PC-3 (cell line): Measurements from ENCODE around the gene FBXL7. TPM values are rescaled to one million over a fixed set of nuclear protein-coding genes. Genes with fewer than 3 reads are reported as not detected.

Experiments
- ATAC-seq: fragments of 200-7000 bp; cut with Tn5 transposase; 2 replicates; pipeline ENCODE4 v1.9.1; 2020; ENCODE audit warnings: mild to moderate bottlenecking, moderate library complexity
- BruUV-seq: library from RNA; stranded (reverse); fragments of 400-500 nt; replicated peaks from 2 replicates; lab custom pipeline; 2021; lab: Mats Ljungman, UMichigan
- CTCF ChIA-PET: fragments of 300-600 bp; sonication (Branson Sonifier 250); formaldehyde crosslinking; loops from one replicate; lab custom pipeline; 2022; ENCODE audit warnings: antibody characterized with exemption; lab: Charles Lee
- POLR2A ChIA-PET: fragments of 300-600 bp; sonication (Branson Sonifier 250); formaldehyde crosslinking; loops from one replicate; lab custom pipeline; 2022; ENCODE audit warnings: antibody characterized with exemption; ENCODE audit not compliant: unreplicated experiment; lab: Charles Lee
- DNase-seq: peaks from one replicate; pipeline ENCODE4 v3.0.0-alpha.2; 2015
- H2AFZ ChIP-seq: fragments of 300-600 bp; sonication (generic); 2 replicates; pipeline ENCODE4 v1.6.0; 2016; ENCODE audit warnings: antibody characterized with exemption, low read length
- H3F3A ChIP-seq: fragments of 300-600 bp; sonication (generic); one replicate; pipeline ENCODE4 v1.6.0; 2017; ENCODE audit warnings: antibody characterized with exemption, low read length, control low read depth, mild to moderate bottlenecking; ENCODE audit not compliant: unreplicated experiment
- H3K27ac ChIP-seq: fragments of 300-600 bp; sonication (generic); 2 replicates; pipeline ENCODE4 v1.5.1; 2016; ENCODE audit warnings: mild to moderate bottlenecking, low read length
- H3K27me3 ChIP-seq: fragments of 300-600 bp; sonication (generic); 2 replicates; pipeline ENCODE4 v1.6.1; 2016; ENCODE audit warnings: low read length, mixed read lengths
- H3K36me3 ChIP-seq: fragments of 300-600 bp; sonication (generic); 2 replicates; pipeline ENCODE4 v1.6.1; 2016; ENCODE audit warnings: low read depth, mixed run types, low read length, mixed read lengths
- H3K4me1 ChIP-seq: fragments of 300-600 bp; sonication (generic); 2 replicates; pipeline ENCODE4 v1.5.1; 2016; ENCODE audit warnings: low read length; ENCODE audit not compliant: insufficient read depth
- H3K4me2 ChIP-seq: fragments of 300-600 bp; sonication (generic); 2 replicates; pipeline ENCODE4 v1.6.0; 2016; ENCODE audit warnings: low read length
- H3K4me3 ChIP-seq: fragments of 300-600 bp; sonication (generic); 2 replicates; pipeline ENCODE4 v1.5.1; 2016; ENCODE audit warnings: mild to moderate bottlenecking, low read length, mixed read lengths
- H3K79me2 ChIP-seq: fragments of 300-600 bp; sonication (generic); 2 replicates; pipeline ENCODE4 v1.6.1; 2017; ENCODE audit warnings: low read length, mixed read lengths
- H3K9ac ChIP-seq: fragments of 300-600 bp; sonication (generic); 2 replicates; pipeline ENCODE4 v1.6.0; 2016; ENCODE audit warnings: mild to moderate bottlenecking, low read length
- H3K9me2 ChIP-seq: fragments of 300-600 bp; sonication (generic); replicated peaks from 2 replicates; pipeline ENCODE4 v1.6.1; 2016; ENCODE audit warnings: mixed run types, low read length, mixed read lengths
- H3K9me3 ChIP-seq: fragments of 300-600 bp; sonication (generic); 2 replicates; pipeline ENCODE4 v1.6.1; 2016; ENCODE audit warnings: low read length, mixed read lengths
- H4K20me1 ChIP-seq: fragments of 300-600 bp; sonication (generic); 2 replicates; pipeline ENCODE4 v1.6.1; 2016; ENCODE audit warnings: low read length, mixed read lengths
- CTCF ChIP-seq: fragments of 300-600 bp; sonication (generic); conservative IDR thresholded peaks from 2 replicates; pipeline ENCODE4 v1.5.1; 2017; ENCODE audit warnings: antibody characterized with exemption, low read depth, mild to moderate bottlenecking, low read length
- EZH2 ChIP-seq: fragments of 300-600 bp; sonication (generic); IDR thresholded peaks from one replicate; pipeline ENCODE4 v1.6.1; 2017; ENCODE audit warnings: antibody characterized with exemption, mild to moderate bottlenecking, low read length; ENCODE audit not compliant: unreplicated experiment
- EZH2phosphoT487 ChIP-seq: fragments of 300-600 bp; sonication (generic); IDR thresholded peaks from 2 replicates; pipeline ENCODE4 v1.6.1; 2018; ENCODE audit warnings: mild to moderate bottlenecking, antibody characterized with exemption, low read length, borderline replicate concordance
- intact Hi-C: fragments of 100-400 bp; cut with micrococcal nuclease; formaldehyde crosslinking; loops from 2 replicates; pipeline ENCODE4 v1.9.0; 2023
- total RNA-seq: library from RNA; depleted of rRNA; stranded (reverse); fragments of >200 nt; gene quantifications from 2 replicates; pipeline ENCODE4 v1.2.3, GENCODE V29; 2014

FBXL7 gene
- total RNA-seq, 1 experiment from 2014 or later = 0.18 TPM

DNA sequence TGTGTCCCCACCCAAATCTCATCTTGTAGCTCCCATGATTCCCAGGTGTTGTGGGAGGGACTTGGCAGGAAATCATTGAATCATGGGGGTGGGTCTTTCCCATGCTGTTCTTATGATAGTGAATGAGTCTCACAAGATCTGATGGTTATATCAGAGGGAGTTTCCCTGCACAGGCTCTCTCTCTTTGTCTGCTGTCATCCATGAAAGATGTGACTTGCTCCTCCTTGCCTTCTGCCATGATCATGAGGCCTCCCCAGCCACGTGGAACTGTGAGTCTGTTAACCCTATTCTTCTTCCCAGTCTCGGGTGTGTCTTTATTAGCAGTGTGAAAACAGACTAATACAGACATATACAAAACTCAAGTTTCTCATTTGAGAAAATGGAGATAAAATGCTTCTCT is 139.3 kb downstream of the FBXL7 start:
- no peaks in the 10 kb centered on the region for H4K20me1 ChIP-seq
- H3F3A ChIP-seq = no peaks in the 10 kb centered on the region
- intact Hi-C loops = no loop called here
- H3K9me2 ChIP-seq = no peaks in the 10 kb centered on the region
- POLR2A ChIA-PET = no interaction called here
- H3K9ac ChIP-seq = no peak overlapping the region
- H3K4me3 ChIP-seq = no peak overlapping the region
- no peaks in the 10 kb centered on the region for H3K27me3 ChIP-seq
- DNase-seq (no peak), ATAC-seq (no peak)
- peaks cover 44% of the 10 kb centered on the region for H3K9me3 ChIP-seq
- no TSS peak for BruUV-seq
- H3K4me2 ChIP-seq = no peak overlapping the region
- no peaks in the 10 kb centered on the region for H3K4me1 ChIP-seq
- CTCF ChIA-PET = no interaction called here
- H2AFZ ChIP-seq = no peak overlapping the region
- no peak overlapping the region for H3K27ac ChIP-seq
- no peaks in the 10 kb centered on the region for H3K36me3 ChIP-seq
- H3K79me2 ChIP-seq = no peaks in the 10 kb centered on the region
- no peak for TF ChIP-seq CTCF
- TF ChIP-seq EZH2 = no peak
- TF ChIP-seq EZH2phosphoT487 = no peak

DNA sequence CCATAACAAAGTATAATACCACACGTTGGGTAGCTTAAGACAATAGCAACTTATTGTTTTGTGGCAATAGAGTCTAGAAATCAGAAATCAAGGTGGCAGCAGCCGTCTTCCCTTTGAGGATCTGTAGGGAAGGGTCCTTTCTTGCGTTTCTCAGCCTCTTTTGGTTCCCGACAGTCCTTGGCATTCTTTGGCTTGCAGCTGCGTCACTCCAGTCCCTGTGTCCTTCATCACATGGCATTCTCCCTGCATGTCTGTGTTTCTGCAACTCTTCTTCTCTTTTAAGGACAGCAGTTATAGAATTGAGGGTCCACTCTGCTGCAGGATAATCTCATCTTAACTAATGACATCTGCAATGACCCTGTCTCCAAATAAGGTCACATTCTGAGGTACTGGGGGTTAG is 140.1 kb downstream of the FBXL7 start:
- Histone ChIP-seq H2AFZ (no peak overlapping the region), H3K9ac (no peak overlapping the region), H3K4me1 (no peaks in the 10 kb centered on the region), H3K9me3 (peaks cover 37% of the 10 kb centered on the region), H3K36me3 (no peaks in the 10 kb centered on the region), H3K27me3 (no peaks in the 10 kb centered on the region), H3K4me2 (no peak overlapping the region), H4K20me1 (no peaks in the 10 kb centered on the region), H3K27ac (no peak overlapping the region), H3K9me2 (no peaks in the 10 kb centered on the region), H3F3A (no peaks in the 10 kb centered on the region), H3K4me3 (no peak overlapping the region), H3K79me2 (no peaks in the 10 kb centered on the region)
- ATAC-seq (no peak), DNase-seq (no peak)
- no peak for TF ChIP-seq EZH2
- TF ChIP-seq CTCF = no peak
- no peak for TF ChIP-seq EZH2phosphoT487
- ChIA-PET POLR2A (no interaction called here), CTCF (no interaction called here)
- intact Hi-C loops = no loop called here
- no TSS peak for BruUV-seq

GRCh38 chr5:15643731-15644130 is 143.8 kb downstream of the FBXL7 start:
- H3K27ac ChIP-seq = no peak overlapping the region
- TF ChIP-seq CTCF (no peak), EZH2 (no peak), EZH2phosphoT487 (no peak)
- H3K79me2 ChIP-seq = no peaks in the 10 kb centered on the region
- no peaks in the 10 kb centered on the region for H3F3A ChIP-seq
- no peak overlapping the region for H3K4me2 ChIP-seq
- ATAC-seq = no peak
- no peaks in the 10 kb centered on the region for H4K20me1 ChIP-seq
- H3K9me2 ChIP-seq = no peaks in the 10 kb centered on the region
- ChIA-PET CTCF (no interaction called here), POLR2A (no interaction called here)
- intact Hi-C loops = no loop called here
- no peak overlapping the region for H3K9ac ChIP-seq
- BruUV-seq = no TSS peak
- peaks cover 13% of the 10 kb centered on the region; the same call in 1 of the 2 replicates for H3K9me3 ChIP-seq
- no peak overlapping the region for H2AFZ ChIP-seq
- H3K36me3 ChIP-seq = no peaks in the 10 kb centered on the region
- no peaks in the 10 kb centered on the region for H3K4me1 ChIP-seq
- DNase-seq = no peak
- no peaks in the 10 kb centered on the region for H3K27me3 ChIP-seq
- H3K4me3 ChIP-seq = no peak overlapping the region
